Stimulated activated CD4-positive, alpha-beta T cell treated with anti-CD3 and anti-CD28 coated beads, Interleukin-1b, Interleukin-23, amount 100 ng/mL, for 24 hours (primary cell): ENCODE measurements around the gene DGKD.

Experiments used
- DNase-seq, 4 experiments: peaks; one replicate each; pipeline ENCODE4 v3.0.0-alpha.2; 2020; ENCODE audit warnings: low read depth in 4 of 4, low spot score in 1 of 4

DGKD gene, protein sequence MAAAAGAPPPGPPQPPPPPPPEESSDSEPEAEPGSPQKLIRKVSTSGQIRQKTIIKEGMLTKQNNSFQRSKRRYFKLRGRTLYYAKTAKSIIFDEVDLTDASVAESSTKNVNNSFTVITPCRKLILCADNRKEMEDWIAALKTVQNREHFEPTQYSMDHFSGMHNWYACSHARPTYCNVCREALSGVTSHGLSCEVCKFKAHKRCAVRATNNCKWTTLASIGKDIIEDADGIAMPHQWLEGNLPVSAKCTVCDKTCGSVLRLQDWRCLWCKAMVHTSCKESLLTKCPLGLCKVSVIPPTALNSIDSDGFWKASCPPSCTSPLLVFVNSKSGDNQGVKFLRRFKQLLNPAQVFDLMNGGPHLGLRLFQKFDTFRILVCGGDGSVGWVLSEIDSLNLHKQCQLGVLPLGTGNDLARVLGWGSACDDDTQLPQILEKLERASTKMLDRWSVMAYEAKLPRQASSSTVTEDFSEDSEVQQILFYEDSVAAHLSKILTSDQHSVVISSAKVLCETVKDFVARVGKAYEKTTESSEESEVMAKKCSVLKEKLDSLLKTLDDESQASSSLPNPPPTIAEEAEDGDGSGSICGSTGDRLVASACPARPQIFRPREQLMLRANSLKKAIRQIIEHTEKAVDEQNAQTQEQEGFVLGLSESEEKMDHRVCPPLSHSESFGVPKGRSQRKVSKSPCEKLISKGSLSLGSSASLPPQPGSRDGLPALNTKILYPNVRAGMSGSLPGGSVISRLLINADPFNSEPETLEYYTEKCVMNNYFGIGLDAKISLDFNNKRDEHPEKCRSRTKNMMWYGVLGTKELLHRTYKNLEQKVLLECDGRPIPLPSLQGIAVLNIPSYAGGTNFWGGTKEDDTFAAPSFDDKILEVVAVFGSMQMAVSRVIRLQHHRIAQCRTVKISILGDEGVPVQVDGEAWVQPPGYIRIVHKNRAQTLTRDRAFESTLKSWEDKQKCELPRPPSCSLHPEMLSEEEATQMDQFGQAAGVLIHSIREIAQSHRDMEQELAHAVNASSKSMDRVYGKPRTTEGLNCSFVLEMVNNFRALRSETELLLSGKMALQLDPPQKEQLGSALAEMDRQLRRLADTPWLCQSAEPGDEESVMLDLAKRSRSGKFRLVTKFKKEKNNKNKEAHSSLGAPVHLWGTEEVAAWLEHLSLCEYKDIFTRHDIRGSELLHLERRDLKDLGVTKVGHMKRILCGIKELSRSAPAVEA

DNA sequence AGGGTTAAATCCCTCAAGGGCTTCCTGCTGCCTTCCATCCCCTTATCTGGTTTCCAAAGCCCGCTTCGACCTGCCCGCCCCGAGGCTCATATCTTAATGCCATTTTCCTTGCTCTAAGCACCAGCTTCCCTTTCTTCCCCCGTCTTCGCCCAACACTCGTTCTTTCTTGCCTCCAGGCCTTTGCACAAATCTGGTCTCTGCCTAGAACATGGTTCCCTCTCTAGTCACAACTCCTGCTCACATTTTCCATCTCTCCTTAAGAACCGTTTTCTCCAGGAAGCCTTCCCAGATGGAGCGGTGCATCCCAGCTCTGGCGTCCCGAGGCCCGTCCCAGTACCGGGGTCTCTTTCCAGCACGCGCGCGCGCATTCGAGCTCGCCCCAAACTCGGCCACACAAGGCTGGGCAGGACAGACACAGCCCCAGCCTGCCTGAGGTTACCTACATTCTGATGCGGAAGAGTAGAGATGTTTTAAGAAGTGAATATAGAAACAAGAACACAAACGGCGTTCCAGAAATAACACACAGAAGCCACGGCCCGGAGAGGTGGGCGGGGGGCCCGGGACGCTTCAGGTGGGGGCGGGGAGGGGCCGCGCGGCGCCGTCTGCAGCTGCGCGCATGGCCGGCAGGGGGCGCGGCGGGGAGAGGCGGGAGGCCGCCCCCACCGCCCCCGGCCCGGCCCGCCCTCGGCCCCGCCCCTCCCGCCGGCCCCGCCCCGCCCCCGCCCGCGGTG lies at the start of gene DGKD:
TSS of gene DGKD (plus strand) at position 726 of the 731 bp plus-strand sequence. CDS start 25 bp downstream, outside the sequence.
- peak; percentile 52 to 64 (median 61) for DNase-seq

DNA sequence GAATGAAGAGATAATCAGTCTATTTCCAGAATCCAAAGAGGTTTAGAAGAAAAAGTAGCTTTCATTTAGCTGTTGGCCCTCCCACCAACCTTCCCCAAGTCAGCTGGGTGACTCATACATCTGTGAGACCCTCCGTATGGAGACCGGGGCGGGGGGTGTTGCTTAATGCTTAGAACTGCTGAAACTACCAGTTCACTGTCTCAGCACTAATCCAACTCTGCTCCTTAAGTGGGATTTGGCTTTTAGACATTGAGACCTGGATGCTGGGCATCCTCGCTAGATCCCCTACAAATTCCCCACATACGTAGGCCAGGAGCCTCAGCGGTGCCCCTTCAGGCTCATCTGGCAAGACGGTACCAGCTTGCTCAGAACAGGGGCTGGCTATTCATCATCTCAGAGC lies 46.7 kb upstream of the DGKD start, which contains the start of gene SAG:
TSS of gene SAG (plus strand) at position 252 of the 400 bp plus-strand sequence. CDS start 1,374 bp downstream, outside the sequence.
- DNase-seq = no peak

DNA sequence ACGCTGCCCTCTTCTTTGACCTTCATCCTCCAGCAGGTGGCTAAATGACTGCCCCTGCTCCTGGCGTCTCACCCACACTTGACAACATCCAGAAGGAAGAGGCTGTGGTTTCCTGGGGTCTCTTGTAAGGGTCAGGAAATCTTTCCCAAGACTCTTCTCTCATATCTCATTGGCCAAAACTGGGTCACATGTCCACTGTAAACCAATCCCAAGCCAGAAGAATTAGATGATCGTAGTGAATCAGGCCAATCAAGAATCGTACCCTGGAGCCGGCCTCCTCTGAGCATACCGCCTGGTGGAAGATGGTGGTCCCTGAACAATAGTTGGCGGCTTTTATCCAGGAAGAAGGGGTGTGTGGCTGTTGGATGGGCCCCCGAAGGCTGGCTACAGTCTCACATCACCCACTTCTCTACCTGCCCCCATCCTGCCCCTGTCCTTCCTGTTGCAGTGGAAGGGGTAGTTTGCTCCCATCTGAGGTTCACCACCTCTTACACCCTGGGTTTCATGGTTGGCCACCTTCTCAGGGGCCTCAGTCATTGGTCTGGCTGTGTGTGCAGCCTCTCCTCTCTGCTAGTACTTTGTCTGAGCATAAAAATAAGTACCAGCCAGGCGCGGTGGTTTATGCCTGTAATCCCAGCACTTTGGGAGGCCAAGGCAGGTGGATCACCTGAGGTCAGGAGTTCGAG lies 42.9 kb upstream of the DGKD start:
- DNase-seq = no peak

GRCh38 chr2:233312874-233313273 lies 41.4 kb upstream of the DGKD start:
- DNase-seq = no peak

GRCh38 chr2:233314180-233314925 lies 39.9 kb upstream of the DGKD start:
- no peak for DNase-seq

DNA sequence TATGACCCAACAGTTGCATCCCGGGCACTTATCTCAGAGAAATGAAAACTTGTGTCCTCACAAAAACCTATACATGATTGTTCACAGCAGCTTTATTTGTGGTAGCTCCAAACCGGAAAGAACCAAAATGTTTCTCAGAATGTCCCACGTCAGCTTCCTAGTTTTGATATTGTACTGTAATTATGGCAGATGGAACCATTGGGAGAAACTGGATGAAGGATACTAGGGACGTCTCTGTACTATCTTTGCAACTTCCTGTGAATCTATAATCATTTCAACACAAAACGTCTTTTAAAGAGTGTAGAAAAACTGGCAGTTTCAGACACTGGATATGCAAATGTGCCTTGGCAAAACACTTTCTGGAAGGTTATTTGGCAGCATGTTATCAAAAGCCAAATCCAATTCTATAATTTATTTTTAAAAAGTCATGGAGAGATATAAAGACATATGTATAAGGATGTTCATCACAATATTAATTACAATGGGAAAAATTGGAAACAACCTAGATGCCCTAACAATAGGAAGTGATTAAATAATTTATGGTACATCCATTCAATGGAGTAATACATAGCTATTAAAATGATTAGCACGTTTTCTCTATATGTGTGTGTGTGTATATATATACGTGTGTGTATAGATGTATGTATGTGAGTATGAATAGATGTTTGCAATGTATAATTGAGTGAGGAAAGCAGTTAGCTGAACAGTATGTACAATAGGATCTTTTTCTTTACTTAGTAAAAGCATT lies 36.9 kb upstream of the DGKD start:
- DNase-seq = no peak

DNA sequence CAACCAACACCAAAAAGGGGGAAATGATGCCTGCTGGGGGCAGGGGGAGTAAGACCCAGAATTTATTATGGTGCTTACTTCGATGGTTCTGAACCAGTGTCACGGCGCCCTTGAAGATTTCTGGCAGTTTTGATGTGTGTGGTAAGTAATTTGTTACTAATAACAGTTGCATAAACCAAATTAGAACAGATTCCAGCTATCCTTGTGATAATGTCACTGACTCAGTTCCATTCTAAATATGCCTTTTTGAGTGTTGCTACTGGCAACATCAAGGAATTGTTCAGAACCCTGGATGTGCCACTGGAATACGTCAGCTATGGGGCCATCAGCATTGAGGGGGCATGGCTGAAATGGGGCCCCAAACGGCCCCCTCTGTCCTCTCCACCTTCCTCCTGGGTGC lies 35.0 kb upstream of the DGKD start:
- no peak for DNase-seq

DNA sequence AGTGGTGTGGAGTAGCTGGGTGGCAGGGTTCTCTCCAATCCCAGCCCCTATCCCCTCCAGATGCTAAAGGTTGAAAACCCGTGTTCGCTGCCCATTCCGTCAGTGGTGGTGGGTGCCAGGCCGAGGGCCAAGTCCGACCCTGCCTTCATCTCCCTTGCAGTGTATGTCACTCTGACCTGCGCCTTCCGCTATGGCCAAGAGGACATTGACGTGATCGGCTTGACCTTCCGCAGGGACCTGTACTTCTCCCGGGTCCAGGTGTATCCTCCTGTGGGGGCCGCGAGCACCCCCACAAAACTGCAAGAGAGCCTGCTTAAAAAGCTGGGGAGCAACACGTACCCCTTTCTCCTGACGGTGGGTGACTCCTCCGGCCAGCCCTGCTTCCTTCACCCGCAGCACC lies 33.8 kb upstream of the DGKD start:
- no peak for DNase-seq

GRCh38 chr2:233321166-233321565 lies 33.1 kb upstream of the DGKD start:
- DNase-seq = no peak

DNA sequence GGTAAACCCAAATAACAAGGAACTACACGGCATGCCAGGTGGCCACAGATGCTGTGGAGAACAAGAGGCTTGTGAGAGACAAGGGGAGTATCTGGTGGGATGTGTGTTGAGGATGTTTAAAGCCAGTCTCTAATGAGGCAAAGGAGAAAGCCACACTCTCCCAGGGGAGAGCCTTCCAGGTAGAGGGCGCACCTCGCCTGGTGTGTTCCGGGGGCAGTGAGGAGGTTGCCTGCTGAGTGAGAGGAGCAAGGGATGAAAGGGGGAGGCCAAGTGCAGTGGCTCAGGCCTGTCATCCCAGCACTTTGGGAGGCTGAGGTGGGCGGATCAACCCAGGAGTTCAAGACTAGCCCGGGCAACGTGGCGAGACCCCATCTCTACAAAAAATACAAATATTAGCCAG lies 30.4 kb upstream of the DGKD start:
- no peak for DNase-seq

DNA sequence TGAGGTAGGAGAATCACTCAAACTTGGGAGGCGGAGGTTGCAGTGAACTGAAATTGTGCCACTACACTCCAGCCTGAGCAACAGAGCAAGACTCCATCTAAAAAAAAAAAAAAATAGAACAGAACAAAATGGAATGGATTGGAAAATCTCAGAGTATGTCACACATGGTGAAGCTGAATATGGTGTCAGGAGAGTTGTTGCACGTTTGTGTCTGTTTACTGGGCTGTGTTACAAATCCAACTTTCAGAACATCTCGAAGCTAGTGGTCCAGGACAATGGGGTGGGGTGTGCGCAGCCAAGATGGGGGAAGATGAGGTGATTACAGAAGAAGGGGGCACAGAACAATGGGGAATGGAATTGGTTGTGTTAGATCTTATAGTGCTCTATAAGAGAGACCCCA lies 29.0 kb upstream of the DGKD start:
- DNase-seq = no peak

DNA sequence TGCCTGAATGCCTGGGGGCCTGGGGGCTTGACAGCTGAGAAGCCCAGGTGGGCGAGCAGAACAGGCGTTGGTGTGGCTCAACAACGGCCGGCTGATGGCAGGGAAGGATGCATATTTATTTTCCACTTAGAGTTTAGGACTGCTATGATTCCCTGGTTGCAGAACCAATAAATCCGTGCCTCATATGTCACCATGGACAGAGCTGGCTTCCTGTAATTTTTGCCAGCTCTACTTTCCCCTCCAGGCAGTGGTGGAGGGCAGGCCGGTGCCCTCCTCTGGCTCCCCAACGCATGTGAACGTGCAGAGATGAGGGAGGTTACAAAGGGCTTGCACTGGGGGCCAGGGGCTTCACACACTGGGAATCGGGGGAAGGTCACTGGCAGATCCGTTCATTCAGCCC lies 28.5 kb upstream of the DGKD start:
- no peak for DNase-seq

DNA sequence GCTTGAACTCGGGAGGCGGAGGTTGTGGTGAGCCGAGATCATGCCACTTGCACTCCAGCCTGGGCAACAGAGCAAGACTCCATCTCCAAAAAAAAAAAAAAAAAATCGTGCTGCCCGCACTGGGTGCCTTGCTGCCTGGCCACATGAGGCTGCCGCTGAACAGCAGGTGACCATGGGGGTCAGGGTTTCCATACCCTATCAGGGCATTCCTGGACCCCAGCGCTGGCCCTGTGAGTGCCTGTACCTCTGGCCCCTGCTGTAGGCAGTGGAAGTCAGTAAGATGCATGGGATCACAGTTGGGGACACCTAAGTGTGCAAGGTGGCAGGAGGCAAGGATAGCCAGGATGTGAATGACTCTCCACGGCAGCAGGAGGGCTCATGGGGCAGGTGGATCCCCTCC lies 27.8 kb upstream of the DGKD start:
- DNase-seq = no peak

GRCh38 chr2:233328922-233329321 lies 25.4 kb upstream of the DGKD start:
- no peak for DNase-seq

GRCh38 chr2:233329489-233330135 lies 24.7 kb upstream of the DGKD start:
- no peak for DNase-seq

GRCh38 chr2:233331536-233331935 lies 22.8 kb upstream of the DGKD start:
- peak in 3 of 4 experiments; percentile 15 to 33 (median 24) for DNase-seq

- DNase-seq = no peak
Measured at GRCh38 chr2:233332125-233332524, 22.2 kb upstream of the DGKD start.

DNA sequence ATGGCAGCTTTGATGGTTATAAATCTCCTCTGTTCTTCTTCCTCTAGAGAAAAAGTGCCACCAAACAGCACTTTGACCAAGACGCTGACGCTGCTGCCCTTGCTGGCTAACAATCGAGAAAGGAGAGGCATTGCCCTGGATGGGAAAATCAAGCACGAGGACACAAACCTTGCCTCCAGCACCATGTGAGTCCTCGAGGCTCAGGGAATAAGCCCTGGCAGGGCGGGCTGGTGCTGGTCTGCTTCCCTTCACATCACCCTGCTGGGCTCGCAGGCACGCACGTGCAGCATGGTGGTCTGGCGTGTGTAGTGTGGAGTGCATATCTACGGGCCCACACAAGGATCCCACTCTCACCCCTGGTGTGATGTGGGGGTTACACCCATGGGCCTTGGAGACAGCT lies 19.4 kb upstream of the DGKD start:
- no peak for DNase-seq
